ENCODE data around the gene CLIC1.

Gene CLIC1

GRCh38 chr6:31736021-31736767 is at the start of gene CLIC1:
CLIC1 (minus strand) TSS chr6:31736530; CDS start chr6:31736300, 230 bp downstream.
- peak; percentile 88 for DNase-seq

DNA sequence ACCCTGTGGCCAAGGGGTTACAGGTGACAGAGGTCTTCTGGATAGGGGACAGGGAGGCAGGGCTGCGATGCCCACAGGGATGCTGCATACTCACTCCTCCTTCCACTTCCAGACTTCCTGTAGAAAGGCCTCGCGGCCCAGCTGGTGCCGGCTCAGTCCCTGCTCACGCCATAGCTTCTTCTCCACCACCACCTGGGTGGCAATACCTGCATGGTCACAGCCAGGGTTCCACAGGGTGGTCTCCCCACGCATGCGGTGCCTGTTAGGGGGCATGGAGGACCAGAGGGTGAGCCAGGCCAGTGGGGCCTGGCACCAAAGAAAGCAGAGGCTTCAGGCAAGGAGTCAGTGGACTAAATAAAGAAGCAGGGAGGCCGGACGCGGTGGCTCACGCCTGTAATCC is 49.1 kb upstream of the CLIC1 start:
- no peak for DNase-seq

DNA sequence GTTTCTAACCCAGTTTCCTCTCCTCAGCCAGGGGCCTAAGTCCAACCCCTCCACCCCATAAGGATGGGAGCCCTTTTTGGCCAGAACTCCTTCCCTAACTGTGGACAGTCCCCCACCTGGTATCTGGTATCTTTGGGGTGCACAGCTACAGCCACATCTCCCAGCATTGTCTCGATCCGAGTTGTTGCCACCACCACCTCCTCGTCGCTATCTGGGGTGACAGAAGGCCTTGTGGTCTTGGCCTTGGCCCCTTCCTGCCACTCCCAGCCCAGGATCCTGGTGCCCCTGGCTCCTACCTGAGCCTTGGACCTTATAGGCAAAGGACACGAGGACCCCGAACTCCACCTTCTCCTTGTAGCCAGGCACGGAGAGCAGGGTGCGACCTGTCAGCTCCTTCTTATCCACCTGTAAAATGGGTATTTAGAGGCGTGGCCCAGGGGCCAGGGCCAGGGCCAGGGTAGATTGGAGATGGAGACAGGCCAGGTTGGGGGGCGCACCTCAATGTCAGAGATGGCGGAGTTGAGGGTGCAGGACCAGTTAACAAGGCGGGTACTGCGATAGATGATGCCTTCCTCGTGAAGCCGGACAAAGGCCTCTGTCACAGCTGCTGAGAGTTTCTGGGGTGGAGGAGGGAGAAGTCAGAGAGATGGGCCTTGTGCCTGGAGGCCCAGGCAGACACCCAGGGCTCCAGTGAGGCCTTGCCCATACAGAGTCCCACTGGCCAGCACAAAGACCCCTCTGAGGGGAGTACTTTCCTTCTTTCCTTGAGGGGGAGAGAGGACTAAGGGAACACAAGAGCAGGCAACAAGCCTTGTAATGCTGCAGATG is 48.0 kb upstream of the CLIC1 start:
- no peak for DNase-seq

- DNase-seq = no peak
Observed at GRCh38 chr6:31782126-31782855, 46.0 kb upstream of the CLIC1 start.

- DNase-seq = no peak
Observed at GRCh38 chr6:31781244-31782125, 45.2 kb upstream of the CLIC1 start.

DNA sequence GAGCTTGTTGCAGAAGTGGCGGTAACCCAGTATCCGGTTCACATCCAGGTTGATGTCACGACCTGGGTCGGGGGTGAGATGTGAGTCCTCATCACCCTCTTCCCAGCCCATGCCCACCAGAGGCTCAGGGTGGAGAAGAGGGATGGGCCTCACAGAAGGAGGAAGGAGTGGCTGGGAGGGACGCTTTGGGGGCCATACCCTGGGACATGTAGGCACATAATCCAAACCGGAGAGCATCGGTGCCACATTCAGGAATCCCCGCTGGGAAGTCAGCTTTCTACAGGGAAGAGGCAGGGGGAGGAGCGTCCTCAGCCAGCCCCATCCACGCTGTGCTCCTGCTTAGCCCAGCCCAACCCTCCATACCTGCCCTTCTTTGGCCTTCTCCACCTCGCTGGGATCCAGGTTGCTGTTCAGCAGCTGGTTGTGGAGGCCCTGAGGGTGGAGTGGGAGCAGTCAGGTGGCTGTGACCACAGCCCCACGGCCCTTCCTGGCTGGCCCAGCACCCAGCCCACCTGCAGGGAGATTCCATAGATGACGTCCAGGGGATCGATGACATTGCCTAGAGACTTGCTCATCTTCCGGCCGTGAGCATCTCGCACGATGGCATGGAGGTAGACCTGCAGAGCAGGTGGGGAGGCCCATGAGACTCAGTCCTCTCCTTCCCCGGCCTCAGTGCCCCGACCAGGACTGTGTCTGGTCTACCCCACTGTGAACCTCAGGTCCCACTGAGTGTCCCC is 44.3 kb upstream of the CLIC1 start:
- no peak for DNase-seq

- DNase-seq = no peak
Observed at GRCh38 chr6:31779908-31780307, 43.6 kb upstream of the CLIC1 start.

- DNase-seq = no peak
Observed at GRCh38 chr6:31778999-31779885, 42.9 kb upstream of the CLIC1 start.

- DNase-seq = no peak
Observed at GRCh38 chr6:31778193-31778592, 41.9 kb upstream of the CLIC1 start.

DNA sequence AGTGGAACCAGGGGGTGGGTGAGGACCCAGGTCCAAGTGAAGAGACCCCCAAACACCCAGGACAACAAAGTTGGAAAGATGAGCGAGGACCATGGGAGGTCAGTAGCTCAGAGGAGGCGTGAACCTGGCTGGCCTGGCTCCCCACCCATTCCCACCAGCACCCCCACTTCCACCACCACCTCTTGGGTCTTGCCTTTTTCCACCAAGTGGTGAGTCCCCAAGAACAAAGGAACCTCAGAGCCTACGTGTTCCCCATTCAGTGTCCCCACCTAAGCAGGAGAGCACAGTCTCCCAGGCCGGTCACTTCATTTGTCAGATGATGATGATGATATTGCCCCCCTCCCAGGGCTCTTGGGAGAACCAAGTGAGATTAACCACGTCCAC is 41.3 kb upstream of the CLIC1 start:
- no peak for DNase-seq

- DNase-seq = no peak
Observed at GRCh38 chr6:31776989-31777666, 40.8 kb upstream of the CLIC1 start, which contains the start of gene VWA7. VWA7 (minus strand) TSS chr6:31777328; CDS start chr6:31776779, 549 bp downstream.

- no peak for DNase-seq
Observed at GRCh38 chr6:31776485-31776988, 40.2 kb upstream of the CLIC1 start.

DNA sequence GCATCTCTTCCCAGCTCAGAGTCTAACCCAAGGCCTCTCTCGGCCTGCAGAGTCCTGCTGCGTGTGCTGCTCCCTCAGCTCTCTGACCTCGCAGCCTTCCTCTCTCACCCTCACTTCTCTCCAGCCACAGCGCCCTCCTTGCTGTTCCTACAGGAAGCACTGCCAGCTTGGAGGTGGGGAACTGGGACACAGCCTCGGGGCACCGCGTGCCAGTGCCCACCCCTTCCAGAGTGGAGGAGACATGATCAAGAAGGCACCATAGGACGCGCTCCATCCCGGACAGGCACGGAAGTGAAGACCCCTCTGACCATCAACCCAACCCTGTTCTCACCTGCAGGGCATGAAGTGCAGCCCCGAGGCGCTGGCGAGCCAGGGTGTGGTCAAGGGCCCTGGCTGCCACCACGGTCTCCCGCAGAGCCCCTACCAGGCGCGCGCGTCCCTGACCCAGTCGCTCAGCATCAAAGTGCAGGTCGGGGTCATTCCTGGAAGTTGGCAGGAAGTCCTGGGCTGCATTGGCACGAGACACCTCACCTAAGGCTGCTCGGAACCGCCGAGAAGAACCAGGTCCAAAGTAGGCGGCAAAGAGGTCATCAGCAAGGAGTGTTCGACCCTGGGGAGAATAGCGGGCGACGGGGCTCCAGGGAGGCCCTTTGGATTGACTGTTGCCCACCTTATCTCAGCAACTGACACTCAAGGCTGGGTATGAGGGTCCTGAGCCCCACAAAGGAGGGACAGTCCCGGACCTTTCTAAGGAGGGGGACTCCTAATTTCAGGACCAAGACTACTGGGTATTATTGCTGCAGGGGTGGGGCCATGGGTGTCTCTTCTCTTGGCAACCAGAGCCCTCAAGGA is 39.5 kb upstream of the CLIC1 start:
- DNase-seq = no peak

DNA sequence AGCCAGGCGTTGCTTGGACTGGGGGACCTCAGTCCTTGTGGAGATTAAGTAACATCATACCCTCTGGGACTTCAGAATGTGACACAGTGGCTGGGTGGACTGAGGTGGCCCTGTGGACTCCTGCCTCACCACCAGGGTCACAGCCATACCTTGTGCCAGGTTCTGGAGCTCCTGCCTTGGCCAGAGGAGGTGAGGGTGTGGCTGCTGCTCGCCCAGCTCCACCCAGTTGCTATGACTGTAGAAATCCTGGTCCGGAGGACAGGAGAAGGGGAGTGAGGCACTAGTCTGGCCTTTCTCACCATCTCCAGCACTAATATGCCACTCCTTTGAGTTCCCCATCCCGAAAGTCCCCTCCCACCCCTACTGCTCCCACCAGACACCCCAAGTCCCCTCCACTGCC is 38.9 kb upstream of the CLIC1 start:
- DNase-seq = no peak

DNA sequence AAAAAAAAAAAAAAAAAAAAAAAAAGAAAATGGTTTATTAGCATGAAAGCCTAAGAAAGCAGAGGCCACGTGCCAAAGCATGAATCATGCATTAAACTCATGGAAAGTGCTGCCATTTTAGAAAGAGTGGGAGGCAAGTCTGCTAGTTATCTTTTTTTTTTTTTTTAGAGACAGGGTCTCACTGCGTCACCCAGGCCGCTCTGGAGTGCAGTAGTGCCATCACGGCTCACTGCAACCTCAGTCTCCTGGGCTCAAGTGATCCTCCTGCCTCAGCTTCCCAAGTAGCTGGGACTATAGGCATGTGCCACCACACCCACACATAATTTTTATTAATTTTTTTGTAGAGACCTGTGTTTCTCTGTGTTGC is 35.6 kb upstream of the CLIC1 start:
- no peak for DNase-seq

DNA sequence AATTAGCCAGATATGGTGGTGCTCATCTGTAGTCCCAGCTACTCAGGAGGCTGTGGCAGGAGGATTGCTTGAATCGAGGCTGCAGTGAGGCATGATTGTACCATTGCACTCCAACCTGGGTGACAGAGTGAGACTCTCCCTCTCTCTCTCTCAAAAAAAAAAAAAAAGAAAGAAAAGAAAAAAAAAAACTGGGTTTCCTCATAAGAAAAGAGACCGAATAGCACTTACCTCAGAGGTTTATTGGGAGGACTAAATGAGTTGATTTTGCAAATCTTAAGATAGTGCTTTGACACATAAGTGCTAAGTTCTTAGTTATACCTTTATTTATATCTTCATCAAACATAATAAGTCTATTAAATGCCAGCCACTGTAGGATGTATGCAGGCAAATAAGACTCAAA is 34.5 kb upstream of the CLIC1 start:
- no peak for DNase-seq

DNA sequence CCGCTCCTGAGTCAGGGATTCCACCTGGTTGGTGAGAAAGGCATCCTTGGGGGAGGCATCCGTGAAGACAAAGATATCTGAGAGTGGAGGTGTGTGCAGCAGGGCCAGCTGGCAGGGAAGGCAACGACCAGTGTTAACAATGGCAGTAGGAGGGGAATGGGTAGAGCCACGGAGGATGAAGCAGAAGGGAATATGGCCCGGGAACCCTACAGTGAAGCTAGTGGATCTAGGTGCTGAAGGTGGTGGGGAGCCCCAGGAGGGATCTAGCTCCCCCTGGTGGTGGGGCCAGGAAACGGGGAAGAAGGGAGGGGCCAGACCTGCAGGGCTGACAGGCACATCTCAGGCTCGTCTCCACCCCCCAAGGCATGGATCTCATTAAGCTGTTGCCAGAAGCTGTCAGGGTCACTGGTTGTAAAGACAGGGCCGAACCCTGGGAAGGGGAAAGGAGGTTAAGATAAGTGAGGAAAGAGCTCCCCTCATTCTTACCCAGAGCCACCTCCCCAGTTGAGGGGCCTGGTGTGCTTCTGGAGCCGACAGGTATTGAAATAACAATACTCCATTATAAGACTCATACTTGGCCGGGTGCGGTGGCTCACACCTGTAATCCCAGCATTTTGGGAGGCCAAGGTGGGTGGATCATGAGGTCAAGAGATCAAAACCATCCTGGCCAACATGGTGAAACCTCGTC is 33.5 kb upstream of the CLIC1 start:
- DNase-seq = peak; percentile 45
